Measurements from ENCODE around the gene CNGB1. TPM values are rescaled to one million over a fixed set of nuclear protein-coding genes. Genes with fewer than 3 reads are reported as not detected.

The CNGB1 gene
- total RNA-seq, 2 experiments from 2014 or later: not detected

DNA sequence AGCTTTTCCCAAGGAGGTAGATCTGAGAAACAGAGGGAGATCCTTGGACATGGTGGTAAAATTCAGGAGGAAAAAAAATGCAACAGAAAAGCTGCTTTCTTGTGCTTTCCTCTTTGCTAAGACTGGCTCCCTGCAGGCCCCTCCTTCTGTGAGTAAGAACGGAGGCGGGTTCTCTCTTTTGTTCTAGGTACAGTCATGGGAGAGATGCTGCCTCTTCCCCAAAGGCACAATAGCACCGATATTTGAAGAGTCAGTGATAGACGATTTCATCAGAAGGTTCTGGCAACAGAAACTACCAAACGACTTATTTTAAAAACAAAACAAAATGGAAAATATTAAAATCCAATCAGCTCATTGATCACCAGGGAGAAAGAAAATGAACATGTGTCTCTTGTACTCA is 136.0 kb downstream of the CNGB1 start:
- ChIA-PET POLR2A (no interaction called here), CTCF (no interaction called here)
- H3K4me1 Mint-ChIP-seq (ENCODE audit: low read depth): no peaks in the 10 kb centered on the region
- H3K27me3 Mint-ChIP-seq: peaks cover 4% of the 10 kb centered on the region
- Histone ChIP-seq H3K27ac (ENCODE audit: low read depth in 1 of 2, low read length in 2 of 2) (no peak overlapping the region), H3K27me3 (ENCODE audit: control insufficient read depth in 1 of 2, insufficient read depth in 2 of 2, low read length in 2 of 2) (peaks cover 0 to 3% of the 10 kb centered on the region in 2 experiments), H3K9me3 (ENCODE audit: control insufficient read depth in 1 of 2, insufficient read depth in 1 of 2, low read length in 2 of 2) (no peaks in the 10 kb centered on the region), H3K4me1 (ENCODE audit: insufficient read depth, low read length) (no peaks in the 10 kb centered on the region), H3K36me3 (ENCODE audit: insufficient read depth, low read length) (no peaks in the 10 kb centered on the region), H3K4me3 (ENCODE audit: low read length) (no peak overlapping the region)
- H3K4me3 Mint-ChIP-seq: no peak overlapping the region
- H3K27ac Mint-ChIP-seq: no peak overlapping the region
- intact Hi-C loops (cut with DNase I, micrococcal nuclease): no loop called here
- no peaks in the 10 kb centered on the region for H3K36me3 Mint-ChIP-seq (ENCODE audit: low read depth)
- TF ChIP-seq, protein P1, sequence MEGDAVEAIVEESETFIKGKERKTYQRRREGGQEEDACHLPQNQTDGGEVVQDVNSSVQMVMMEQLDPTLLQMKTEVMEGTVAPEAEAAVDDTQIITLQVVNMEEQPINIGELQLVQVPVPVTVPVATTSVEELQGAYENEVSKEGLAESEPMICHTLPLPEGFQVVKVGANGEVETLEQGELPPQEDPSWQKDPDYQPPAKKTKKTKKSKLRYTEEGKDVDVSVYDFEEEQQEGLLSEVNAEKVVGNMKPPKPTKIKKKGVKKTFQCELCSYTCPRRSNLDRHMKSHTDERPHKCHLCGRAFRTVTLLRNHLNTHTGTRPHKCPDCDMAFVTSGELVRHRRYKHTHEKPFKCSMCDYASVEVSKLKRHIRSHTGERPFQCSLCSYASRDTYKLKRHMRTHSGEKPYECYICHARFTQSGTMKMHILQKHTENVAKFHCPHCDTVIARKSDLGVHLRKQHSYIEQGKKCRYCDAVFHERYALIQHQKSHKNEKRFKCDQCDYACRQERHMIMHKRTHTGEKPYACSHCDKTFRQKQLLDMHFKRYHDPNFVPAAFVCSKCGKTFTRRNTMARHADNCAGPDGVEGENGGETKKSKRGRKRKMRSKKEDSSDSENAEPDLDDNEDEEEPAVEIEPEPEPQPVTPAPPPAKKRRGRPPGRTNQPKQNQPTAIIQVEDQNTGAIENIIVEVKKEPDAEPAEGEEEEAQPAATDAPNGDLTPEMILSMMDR (IDR thresholded peaks at IDR 0.05): no peak
- DNase-seq (no peak), ATAC-seq (ENCODE audit: poor library complexity) (no peak)
- H3K9me3 Mint-ChIP-seq: no peaks in the 10 kb centered on the region

Other genes starting within 250 kb of the CNGB1 start
- 10 to 100 TPM; 21.0 to 22.3 TPM for gene KATNB1, start 235.4 kb downstream of the CNGB1 start, total RNA-seq
- not detected for gene KIFC3, start 168.6 kb downstream of the CNGB1 start, total RNA-seq
- gene ZNF319, start 29.5 kb upstream of the CNGB1 start, total RNA-seq: 10 to 100 TPM; 11.4 to 12.9 TPM
- gene USB1, start 30.3 kb upstream of the CNGB1 start, total RNA-seq: 10 to 100 TPM; 22.4 to 25.7 TPM
- gene MMP15, start 54.6 kb upstream of the CNGB1 start, total RNA-seq: under 1 TPM; 0.25 to 0.31 TPM
- 100 to 1,000 TPM; 250 to 261 TPM for gene CFAP20, start 158.3 kb upstream of the CNGB1 start, total RNA-seq
- gene CSNK2A2, start 227.0 kb upstream of the CNGB1 start, total RNA-seq: 10 to 100 TPM; 49.0 to 51.0 TPM